ENCODE data around the gene DPP10. TPM values are rescaled to one million over a fixed set of nuclear protein-coding genes. Genes with fewer than 3 reads are reported as not detected.

The DPP10 gene
- total RNA-seq, 1 experiment from 2014 or later = not detected

GRCh38 chr2:114661971-114662939 is 219.8 kb downstream of the DPP10 start:
- CTCF ChIA-PET = no interaction called here
- no peak for TF ChIP-seq CTCF (IDR thresholded peaks at IDR 0.05; ENCODE audit: unreplicated experiment)
- H3K27me3 Mint-ChIP-seq (ENCODE audit: unreplicated experiment) = no peaks in the 10 kb centered on the region
- no peaks in the 10 kb centered on the region for H3K4me1 Mint-ChIP-seq (ENCODE audit: low read depth, unreplicated experiment)
- intact Hi-C loops (cut with micrococcal nuclease; ENCODE audit: unreplicated experiment) = no loop called here
- H3K27ac Mint-ChIP-seq (ENCODE audit: unreplicated experiment) = no peak overlapping the region
- no peaks in the 10 kb centered on the region for H3K36me3 Mint-ChIP-seq (ENCODE audit: insufficient read depth, unreplicated experiment)
- no TSS peak for BruUV-seq (replicated peaks)
- H3K4me3 Mint-ChIP-seq (ENCODE audit: low read depth, unreplicated experiment) = no peak overlapping the region
- peaks cover 2% of the 10 kb centered on the region for H3K9me3 Mint-ChIP-seq (ENCODE audit: low read depth, unreplicated experiment)
- no peak for DNase-seq

GRCh38 chr2:114668415-114668814 is 226.0 kb downstream of the DPP10 start:
- no peak overlapping the region for H3K4me3 Mint-ChIP-seq (ENCODE audit: low read depth, unreplicated experiment)
- no peak for TF ChIP-seq CTCF (IDR thresholded peaks at IDR 0.05; ENCODE audit: unreplicated experiment)
- no TSS peak for BruUV-seq (replicated peaks)
- DNase-seq = no peak
- no peaks in the 10 kb centered on the region for H3K4me1 Mint-ChIP-seq (ENCODE audit: low read depth, unreplicated experiment)
- peaks cover 4% of the 10 kb centered on the region for H3K9me3 Mint-ChIP-seq (ENCODE audit: low read depth, unreplicated experiment)
- H3K27ac Mint-ChIP-seq (ENCODE audit: unreplicated experiment) = no peak overlapping the region
- H3K27me3 Mint-ChIP-seq (ENCODE audit: unreplicated experiment) = no peaks in the 10 kb centered on the region
- H3K36me3 Mint-ChIP-seq (ENCODE audit: insufficient read depth, unreplicated experiment) = no peaks in the 10 kb centered on the region
- CTCF ChIA-PET = no interaction called here
- intact Hi-C loops (cut with micrococcal nuclease; ENCODE audit: unreplicated experiment) = no loop called here

- CTCF ChIA-PET = no interaction called here
- no peak for DNase-seq
- intact Hi-C loops (cut with micrococcal nuclease; ENCODE audit: unreplicated experiment) = no loop called here
- H3K9me3 Mint-ChIP-seq (ENCODE audit: low read depth, unreplicated experiment) = peaks cover 3% of the 10 kb centered on the region
- H3K4me1 Mint-ChIP-seq (ENCODE audit: low read depth, unreplicated experiment) = no peaks in the 10 kb centered on the region
- H3K36me3 Mint-ChIP-seq (ENCODE audit: insufficient read depth, unreplicated experiment) = no peaks in the 10 kb centered on the region
- H3K27me3 Mint-ChIP-seq (ENCODE audit: unreplicated experiment) = no peaks in the 10 kb centered on the region
- no peak overlapping the region for H3K4me3 Mint-ChIP-seq (ENCODE audit: low read depth, unreplicated experiment)
- no TSS peak for BruUV-seq (replicated peaks)
- TF ChIP-seq CTCF (IDR thresholded peaks at IDR 0.05; ENCODE audit: unreplicated experiment) = no peak
- no peak overlapping the region for H3K27ac Mint-ChIP-seq (ENCODE audit: unreplicated experiment)
Observed at GRCh38 chr2:114683251-114683650, 240.8 kb downstream of the DPP10 start.

- no peak for TF ChIP-seq CTCF (IDR thresholded peaks at IDR 0.05; ENCODE audit: unreplicated experiment)
- Mint-ChIP-seq H3K4me1 (ENCODE audit: low read depth, unreplicated experiment) (no peaks in the 10 kb centered on the region), H3K9me3 (ENCODE audit: low read depth, unreplicated experiment) (peaks cover 3% of the 10 kb centered on the region), H3K4me3 (ENCODE audit: low read depth, unreplicated experiment) (no peak overlapping the region), H3K36me3 (ENCODE audit: insufficient read depth, unreplicated experiment) (no peaks in the 10 kb centered on the region), H3K27me3 (ENCODE audit: unreplicated experiment) (no peaks in the 10 kb centered on the region), H3K27ac (ENCODE audit: unreplicated experiment) (no peak overlapping the region)
- DNase-seq = no peak
- CTCF ChIA-PET = no interaction called here
- BruUV-seq (replicated peaks) = no TSS peak
- intact Hi-C loops (cut with micrococcal nuclease; ENCODE audit: unreplicated experiment) = no loop called here
Observed at GRCh38 chr2:114684403-114684802, 242.0 kb downstream of the DPP10 start.
